ENCODE measurements around the gene GAB2. TPM values are rescaled to one million over a fixed set of nuclear protein-coding genes. Genes with fewer than 3 reads are reported as not detected.

The GAB2 gene
- total and polyA plus RNA-seq, 2 donors (not counting 1 experiment from before 2014, with no cell fraction given): 5.8 to 85.9 TPM

GRCh38 chr11:78397398-78397797, 20.2 kb downstream of the GAB2 start:
- Mint-ChIP-seq H3K9me3 (ENCODE audit: insufficient read depth) (no peaks in the 10 kb centered on the region), H3K27me3 (no peaks in the 10 kb centered on the region), H3K4me1 (peaks cover 45% of the 10 kb centered on the region), H3K27ac (peak overlapping the region; percentile 54), H3K4me3 (peak overlapping the region; percentile 30)
- Histone ChIP-seq H3K4me3 (ENCODE audit: control extremely low read depth in 1 of 5, extremely low read depth in 1 of 5, insufficient read depth in 1 of 5, low read depth in 2 of 5, low read length in 4 of 5) (no peak overlapping the region), H3K9me3 (ENCODE audit: control extremely low read depth in 1 of 3, control insufficient read depth in 2 of 3, insufficient read depth in 1 of 3, low read length in 2 of 3) (no peaks in the 10 kb centered on the region), H3K36me3 (replicated peaks in 1 of 2; ENCODE audit: control extremely low read depth in 1 of 2, control insufficient read depth in 1 of 2, extremely low read depth in 1 of 2, insufficient read depth in 2 of 2, low read length in 1 of 2) (no peaks in the 10 kb centered on the region), H3K27me3 (replicated peaks in 1 of 4; ENCODE audit: control extremely low read depth in 1 of 4, control insufficient read depth in 3 of 4, insufficient read depth in 4 of 4, low read length in 3 of 4) (no peaks in the 10 kb centered on the region), H4K20me1 (ENCODE audit: control insufficient read depth, insufficient read depth, low read length, poor library complexity, severe bottlenecking) (no peaks in the 10 kb centered on the region), H3K27ac (ENCODE audit: low read length in 2 of 2) (no peak overlapping the region), H3K9ac (ENCODE audit: low read length) (no peak overlapping the region), H2AFZ (ENCODE audit: insufficient read depth, low read depth, low read length, poor library complexity, severe bottlenecking) (peak overlapping the region; percentile 39), H3K79me2 (ENCODE audit: control insufficient read depth, insufficient read depth, low read length) (peaks cover 60% of the 10 kb centered on the region), H3K4me1 (ENCODE audit: control insufficient read depth in 2 of 2, insufficient read depth in 2 of 2, low read length in 2 of 2) (peaks cover 8 to 11% of the 10 kb centered on the region in 2 donors), H3K4me2 (replicated peaks; ENCODE audit: low read depth, low read length, poor library complexity, severe bottlenecking) (peak overlapping the region; percentile 17)
- ATAC-seq (ENCODE audit: low read depth): peak; percentile 76
- CTCF ChIA-PET: interaction anchor here (0.5 to 1.5 kb wide), 9 partner anchors 9 to 176 kb away, joined by 3 to 13 read pairs (median 3); no protein-coding TSS in a partner anchor
- DNase-seq: peak; percentile 61
- WGBS (ENCODE audit: insufficient coverage): 80% methylated on average over 1 of the region's 3 CpGs
- POLR2A ChIA-PET: no interaction called here
- intact Hi-C loops (cut with micrococcal nuclease): no loop called here
- TF ChIP-seq EZH2 (IDR thresholded peaks at IDR 0.05; ENCODE audit: borderline replicate concordance, insufficient read depth, low read depth, low read length, poor library complexity, severe bottlenecking): no peak
- TF ChIP-seq CTCF (IDR thresholded peaks at IDR 0.05): peak; percentile 50

GRCh38 chr11:78395597-78395996, 22.0 kb downstream of the GAB2 start:
- H4K20me1 ChIP-seq (ENCODE audit: control insufficient read depth, insufficient read depth, low read length, poor library complexity, severe bottlenecking): no peaks in the 10 kb centered on the region
- H3K36me3 ChIP-seq (replicated peaks in 1 of 2; ENCODE audit: control extremely low read depth in 1 of 2, control insufficient read depth in 1 of 2, extremely low read depth in 1 of 2, insufficient read depth in 2 of 2, low read length in 1 of 2): no peaks in the 10 kb centered on the region
- H3K9me3 ChIP-seq (ENCODE audit: control extremely low read depth in 1 of 3, control insufficient read depth in 2 of 3, insufficient read depth in 1 of 3, low read length in 2 of 3): no peaks in the 10 kb centered on the region
- H3K4me2 ChIP-seq (replicated peaks; ENCODE audit: low read depth, low read length, poor library complexity, severe bottlenecking): no peak overlapping the region
- ATAC-seq (ENCODE audit: low read depth) (no peak), DNase-seq (no peak)
- no peak overlapping the region for H3K9ac ChIP-seq (ENCODE audit: low read length)
- Mint-ChIP-seq H3K27me3 (no peaks in the 10 kb centered on the region), H3K9me3 (ENCODE audit: insufficient read depth) (no peaks in the 10 kb centered on the region), H3K4me1 (peaks cover 50% of the 10 kb centered on the region), H3K27ac (no peak overlapping the region), H3K4me3 (no peak overlapping the region)
- no CpG with 5 or more reads among the region's 1 CpG for WGBS (ENCODE audit: insufficient coverage)
- H3K27ac ChIP-seq (ENCODE audit: low read length in 2 of 2): no peak overlapping the region
- H3K4me1 ChIP-seq (ENCODE audit: control insufficient read depth in 2 of 2, insufficient read depth in 2 of 2, low read length in 2 of 2): peaks cover 8 to 16% of the 10 kb centered on the region in 2 donors
- H2AFZ ChIP-seq (ENCODE audit: insufficient read depth, low read depth, low read length, poor library complexity, severe bottlenecking): no peak overlapping the region
- H3K27me3 ChIP-seq (replicated peaks in 1 of 4; ENCODE audit: control extremely low read depth in 1 of 4, control insufficient read depth in 3 of 4, insufficient read depth in 4 of 4, low read length in 3 of 4): no peaks in the 10 kb centered on the region
- no peak overlapping the region for H3K4me3 ChIP-seq (ENCODE audit: control extremely low read depth in 1 of 5, extremely low read depth in 1 of 5, insufficient read depth in 1 of 5, low read depth in 2 of 5, low read length in 4 of 5)
- peaks cover 61% of the 10 kb centered on the region for H3K79me2 ChIP-seq (ENCODE audit: control insufficient read depth, insufficient read depth, low read length)
- ChIA-PET CTCF (interaction anchor here (1.0 kb wide), 2 partner anchors 21 to 24 kb away, joined by 3 to 5 read pairs; no protein-coding TSS in a partner anchor), POLR2A (no interaction called here)
- TF ChIP-seq EZH2 (IDR thresholded peaks at IDR 0.05; ENCODE audit: borderline replicate concordance, insufficient read depth, low read depth, low read length, poor library complexity, severe bottlenecking) (no peak), CTCF (IDR thresholded peaks at IDR 0.05) (no peak)
- intact Hi-C loops (cut with micrococcal nuclease): no loop called here
